ENCODE data around the gene RORB.

RORB gene

DNA sequence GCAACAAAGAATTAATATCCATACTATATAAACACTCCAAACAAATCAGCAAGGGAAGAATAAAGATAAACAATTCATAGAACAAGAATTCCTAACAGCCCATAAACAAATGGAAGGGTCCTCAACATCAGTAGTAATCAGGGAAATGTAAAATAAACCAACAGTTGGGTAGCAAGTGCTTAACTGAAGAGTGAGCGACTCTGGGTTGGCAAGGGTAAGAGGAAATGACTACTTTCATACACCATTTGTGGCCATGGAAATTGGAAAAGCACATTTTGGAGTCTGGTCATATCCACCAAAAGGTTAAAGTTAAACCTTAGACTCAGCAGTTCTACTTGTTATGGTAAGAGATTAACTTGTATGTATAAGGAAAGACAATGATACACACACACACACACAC, 17.4 kb upstream of the RORB start:
- no peak for DNase-seq (ENCODE audit: low spot score)
- TF ChIP-seq, protein P1, sequence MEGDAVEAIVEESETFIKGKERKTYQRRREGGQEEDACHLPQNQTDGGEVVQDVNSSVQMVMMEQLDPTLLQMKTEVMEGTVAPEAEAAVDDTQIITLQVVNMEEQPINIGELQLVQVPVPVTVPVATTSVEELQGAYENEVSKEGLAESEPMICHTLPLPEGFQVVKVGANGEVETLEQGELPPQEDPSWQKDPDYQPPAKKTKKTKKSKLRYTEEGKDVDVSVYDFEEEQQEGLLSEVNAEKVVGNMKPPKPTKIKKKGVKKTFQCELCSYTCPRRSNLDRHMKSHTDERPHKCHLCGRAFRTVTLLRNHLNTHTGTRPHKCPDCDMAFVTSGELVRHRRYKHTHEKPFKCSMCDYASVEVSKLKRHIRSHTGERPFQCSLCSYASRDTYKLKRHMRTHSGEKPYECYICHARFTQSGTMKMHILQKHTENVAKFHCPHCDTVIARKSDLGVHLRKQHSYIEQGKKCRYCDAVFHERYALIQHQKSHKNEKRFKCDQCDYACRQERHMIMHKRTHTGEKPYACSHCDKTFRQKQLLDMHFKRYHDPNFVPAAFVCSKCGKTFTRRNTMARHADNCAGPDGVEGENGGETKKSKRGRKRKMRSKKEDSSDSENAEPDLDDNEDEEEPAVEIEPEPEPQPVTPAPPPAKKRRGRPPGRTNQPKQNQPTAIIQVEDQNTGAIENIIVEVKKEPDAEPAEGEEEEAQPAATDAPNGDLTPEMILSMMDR (conservative IDR thresholded peaks at IDR 0.05; ENCODE audit: low read depth): no peak
- CTCF ChIA-PET: no interaction called here
- POLR2A ChIA-PET (ENCODE audit: low non-redundant PET): no interaction called here
- no peak overlapping the region for H3K27ac ChIP-seq

DNA sequence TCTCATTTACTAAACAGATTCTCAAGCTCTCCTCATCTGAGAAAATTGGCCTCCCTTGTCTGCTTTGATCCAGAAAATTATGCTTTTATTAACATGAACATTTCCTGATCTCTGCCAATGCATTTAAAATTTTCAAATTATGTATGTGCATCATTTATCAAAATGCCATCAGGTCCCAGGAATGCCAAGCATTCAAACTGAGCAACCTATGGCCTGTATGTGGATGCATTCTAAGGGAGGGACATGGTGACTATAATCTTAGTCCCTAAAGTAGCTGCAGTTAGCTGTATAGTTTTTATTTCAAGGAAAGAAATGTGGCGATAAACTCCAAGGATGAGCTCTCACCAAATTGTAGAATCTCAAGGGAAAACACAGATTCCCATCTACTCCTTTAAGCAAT, 9.7 kb upstream of the RORB start:
- no peak overlapping the region for H3K27ac ChIP-seq
- ChIA-PET POLR2A (ENCODE audit: low non-redundant PET) (no interaction called here), CTCF (no interaction called here)
- TF ChIP-seq, protein P1 (conservative IDR thresholded peaks at IDR 0.05; ENCODE audit: low read depth): no peak
- no peak for DNase-seq (ENCODE audit: low spot score)

DNA sequence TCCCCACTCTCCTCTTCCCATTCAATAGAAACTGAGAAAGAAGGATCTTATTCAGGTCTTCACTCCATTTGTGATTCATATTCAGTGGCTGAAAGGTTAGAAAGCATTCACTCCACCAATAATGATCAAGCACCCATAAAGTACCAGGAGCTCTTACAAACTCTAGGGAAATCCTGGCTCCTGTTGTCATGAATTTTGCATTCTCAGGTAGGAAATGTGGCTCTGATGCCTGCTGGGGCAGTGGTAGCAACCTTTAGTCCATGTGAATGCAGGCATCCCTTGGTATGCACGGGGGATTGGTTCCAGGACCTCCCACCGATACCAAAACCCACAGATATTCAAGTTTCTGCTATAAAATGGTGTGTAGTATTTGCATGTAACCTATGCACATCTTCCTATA, 3.6 kb upstream of the RORB start:
- TF ChIP-seq, protein P1 (conservative IDR thresholded peaks at IDR 0.05; ENCODE audit: low read depth): no peak
- H3K27ac ChIP-seq: no peak overlapping the region
- POLR2A ChIA-PET (ENCODE audit: low non-redundant PET): no interaction called here
- no peak for DNase-seq (ENCODE audit: low spot score)
- CTCF ChIA-PET: no interaction called here

DNA sequence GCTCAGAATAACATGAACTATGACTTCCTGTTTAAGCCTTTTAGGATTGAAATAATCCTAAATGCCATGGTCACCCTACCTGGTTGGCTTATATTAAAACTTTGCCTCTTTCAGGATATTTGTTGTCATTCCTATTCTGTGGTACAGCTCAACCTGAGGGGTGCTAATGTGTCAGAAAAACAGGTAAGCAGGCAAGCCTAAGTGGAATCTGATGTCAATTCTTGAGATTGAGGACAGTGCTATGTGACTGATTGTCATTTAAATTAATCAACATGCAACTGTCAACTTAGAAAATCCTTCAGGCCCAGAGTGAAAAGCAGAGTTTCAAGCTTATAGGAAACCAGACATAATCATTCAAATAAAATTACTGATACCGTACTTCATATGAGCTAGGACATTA, 2.6 kb upstream of the RORB start:
- DNase-seq (ENCODE audit: low spot score): no peak
- ChIA-PET CTCF (interaction anchor here (0.6 kb wide), 1 partner anchor 449 kb away, joined by 5 read pairs; no protein-coding TSS in a partner anchor), POLR2A (ENCODE audit: low non-redundant PET) (no interaction called here)
- H3K27ac ChIP-seq: no peak overlapping the region
- TF ChIP-seq, protein P1 (conservative IDR thresholded peaks at IDR 0.05; ENCODE audit: low read depth): no peak

DNA sequence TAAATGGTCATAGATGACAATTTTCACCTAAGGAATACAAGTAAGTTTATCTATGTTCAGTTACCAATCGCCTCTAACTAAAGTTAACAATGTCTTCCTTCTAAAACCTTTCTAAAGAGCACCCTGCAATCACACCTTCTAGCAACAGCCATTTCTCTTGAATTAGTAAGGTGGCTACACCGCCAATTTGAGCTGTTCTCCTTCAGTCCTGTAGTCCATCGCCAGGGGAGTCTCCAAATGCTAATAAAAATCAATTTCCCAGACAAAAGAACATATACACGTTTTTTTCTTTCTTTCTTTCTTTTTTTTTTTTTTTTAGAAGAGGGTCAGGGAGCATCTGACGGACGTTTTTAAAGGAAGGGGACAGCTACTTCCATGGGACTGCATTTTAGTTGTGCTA, 729 bp upstream of the RORB start:
- POLR2A ChIA-PET (ENCODE audit: low non-redundant PET): no interaction called here
- DNase-seq (ENCODE audit: low spot score): no peak
- no peak overlapping the region for H3K27ac ChIP-seq
- CTCF ChIA-PET: interaction anchor here (0.8 kb wide), 1 partner anchor 247 kb away, joined by 4 read pairs; no protein-coding TSS in a partner anchor
- TF ChIP-seq, protein P1 (conservative IDR thresholded peaks at IDR 0.05; ENCODE audit: low read depth): no peak

DNA sequence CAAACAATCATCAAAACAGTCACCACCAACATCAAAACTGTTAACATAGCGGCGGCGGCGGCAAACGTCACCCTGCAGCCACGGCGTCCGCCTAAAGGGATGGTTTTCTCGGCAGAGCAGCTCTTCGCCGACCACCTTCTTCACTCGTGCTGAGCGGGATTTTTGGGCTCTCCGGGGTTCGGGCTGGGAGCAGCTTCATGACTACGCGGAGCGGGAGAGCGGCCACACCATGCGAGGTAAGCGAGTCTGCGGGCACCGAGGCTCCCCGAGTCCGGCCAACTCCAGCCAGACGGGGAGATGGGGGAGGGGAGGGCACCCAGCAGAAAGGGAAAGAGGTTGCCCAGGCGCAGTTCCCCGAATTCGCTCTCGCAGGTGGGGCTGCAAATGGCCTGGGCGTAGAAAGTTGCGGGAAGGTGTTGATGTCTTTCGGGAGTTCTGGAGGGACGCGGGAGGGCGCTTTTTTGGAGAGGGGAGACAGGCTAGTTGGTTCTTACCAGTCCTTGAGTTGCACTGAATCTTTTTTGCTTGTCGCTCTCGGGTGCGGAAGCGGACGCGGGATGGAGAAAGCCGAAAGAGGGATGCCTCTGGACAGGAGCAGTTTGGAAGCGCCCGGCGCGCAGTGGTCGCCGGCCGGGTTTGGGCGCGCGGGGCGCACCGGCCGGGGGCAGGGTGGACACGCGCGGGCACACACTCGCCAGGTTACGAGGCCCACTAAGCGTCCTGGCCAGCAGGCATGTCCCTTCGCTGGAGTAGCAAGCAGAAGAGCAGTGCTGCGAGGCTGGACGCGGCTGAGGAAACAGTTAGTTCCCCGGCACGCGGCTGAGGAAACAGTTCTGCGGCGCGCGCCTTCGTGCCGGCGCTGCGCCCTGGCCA, 849 bp downstream of the RORB start:
- POLR2A ChIA-PET (ENCODE audit: low non-redundant PET): no interaction called here
- TF ChIP-seq, protein P1 (conservative IDR thresholded peaks at IDR 0.05; ENCODE audit: low read depth): no peak
- H3K27ac ChIP-seq: no peak overlapping the region
- peak; percentile 14 for DNase-seq (ENCODE audit: low spot score)
- CTCF ChIA-PET: interaction anchor here (0.6 kb wide), 2 partner anchors 16 to 215 kb away, joined by 3 read pairs; no protein-coding TSS in a partner anchor
